Skin of body (tissue), 2 donors: ENCODE measurements around the gene CHST1. TPM values are rescaled to one million over a fixed set of nuclear protein-coding genes. Genes with fewer than 3 reads are reported as not detected.

Experiments used
- DNase-seq: peaks from one replicate; lab custom pipeline; 2025; lab: John Stamatoyannopoulos, UW
- total RNA-seq: library from RNA; depleted of rRNA; stranded (reverse); fragments of >200 nt; gene quantifications from one replicate; pipeline ENCODE4 v1.2.3, GENCODE V29; 2014

Gene CHST1
- total RNA-seq, 1 donor from 2014 or later, result 0.59 TPM

GRCh38 chr11:45646275-45646927 is 19.0 kb downstream of the CHST1 start:
- DNase-seq, result no peak

- DNase-seq, result no peak
Observed at GRCh38 chr11:45644981-45645889, 20.2 kb downstream of the CHST1 start.

- DNase-seq, result no peak
Observed at GRCh38 chr11:45643598-45644260, 21.7 kb downstream of the CHST1 start.

- no peak for DNase-seq
Observed at GRCh38 chr11:45641961-45642360, 23.5 kb downstream of the CHST1 start.

- DNase-seq, result no peak
Observed at GRCh38 chr11:45638051-45638450, 27.4 kb downstream of the CHST1 start.

- no peak for DNase-seq
Observed at GRCh38 chr11:45635907-45636306, 29.5 kb downstream of the CHST1 start.

GRCh38 chr11:45625611-45626010 is 39.8 kb downstream of the CHST1 start:
- DNase-seq, result no peak

- DNase-seq, result no peak
Observed at GRCh38 chr11:45624095-45624494, 41.3 kb downstream of the CHST1 start.

GRCh38 chr11:45622861-45623260 is 42.6 kb downstream of the CHST1 start:
- DNase-seq, result no peak

GRCh38 chr11:45622283-45622682 is 43.1 kb downstream of the CHST1 start:
- DNase-seq, result no peak

GRCh38 chr11:45621588-45621987 is 43.8 kb downstream of the CHST1 start:
- DNase-seq, result no peak

GRCh38 chr11:45620243-45620642 is 45.2 kb downstream of the CHST1 start:
- no peak for DNase-seq

- no peak for DNase-seq
Observed at GRCh38 chr11:45618897-45619296, 46.5 kb downstream of the CHST1 start.

GRCh38 chr11:45617871-45618601 is 47.4 kb downstream of the CHST1 start:
- DNase-seq, result no peak

GRCh38 chr11:45616802-45617549 is 48.4 kb downstream of the CHST1 start:
- DNase-seq, result no peak

- no peak for DNase-seq
Observed at GRCh38 chr11:45615182-45615792, 50.1 kb downstream of the CHST1 start.

- DNase-seq, result no peak
Observed at GRCh38 chr11:45614196-45614828, 51.1 kb downstream of the CHST1 start.

GRCh38 chr11:45610627-45611026 is 54.8 kb downstream of the CHST1 start:
- no peak for DNase-seq

- no peak for DNase-seq
Observed at GRCh38 chr11:45609902-45610301, 55.5 kb downstream of the CHST1 start.

- DNase-seq, result no peak
Observed at GRCh38 chr11:45609337-45609736, 56.1 kb downstream of the CHST1 start.
